SK-N-SH treated with all-trans-retinoic acid at 6 μM for 48 hours (cell line): ENCODE data around the gene ZNF385B.

Source experiments
- ARNTL ChIP-seq: fragments of 450-650 bp; formaldehyde crosslinking; IDR thresholded peaks from 2 replicates; pipeline ENCODE4 v1.5.0; 2020; ENCODE audit warnings: low read depth, mild to moderate bottlenecking, moderate library complexity, borderline replicate concordance
- CREB5 ChIP-seq: fragments of 250-450 bp; sonication (Bioruptor Pico); IDR thresholded peaks from 2 replicates; pipeline ENCODE4 v1.5.1; 2020; ENCODE audit warnings: low read depth, mild to moderate bottlenecking, moderate library complexity
- OSR1 ChIP-seq: fragments of 250-450 bp; sonication (Bioruptor Pico); IDR thresholded peaks from 2 replicates; pipeline ENCODE4 v1.8.0; 2022; ENCODE audit warnings: moderate library complexity, mild to moderate bottlenecking, inconsistent platforms
- ZNF565 ChIP-seq: fragments of 450-650 bp; formaldehyde crosslinking; conservative IDR thresholded peaks from 2 replicates; pipeline ENCODE4 v1.5.0; 2020; ENCODE audit warnings: low read depth, mild to moderate bottlenecking, moderate library complexity
- TF ChIP-seq, protein P1 (sequence below): fragments of 250-450 bp; sonication (Bioruptor Pico); IDR thresholded peaks from 2 replicates; pipeline ENCODE4 v1.8.0; 2020; ENCODE audit warnings: mild to moderate bottlenecking, moderate library complexity, borderline replicate concordance

DNA sequence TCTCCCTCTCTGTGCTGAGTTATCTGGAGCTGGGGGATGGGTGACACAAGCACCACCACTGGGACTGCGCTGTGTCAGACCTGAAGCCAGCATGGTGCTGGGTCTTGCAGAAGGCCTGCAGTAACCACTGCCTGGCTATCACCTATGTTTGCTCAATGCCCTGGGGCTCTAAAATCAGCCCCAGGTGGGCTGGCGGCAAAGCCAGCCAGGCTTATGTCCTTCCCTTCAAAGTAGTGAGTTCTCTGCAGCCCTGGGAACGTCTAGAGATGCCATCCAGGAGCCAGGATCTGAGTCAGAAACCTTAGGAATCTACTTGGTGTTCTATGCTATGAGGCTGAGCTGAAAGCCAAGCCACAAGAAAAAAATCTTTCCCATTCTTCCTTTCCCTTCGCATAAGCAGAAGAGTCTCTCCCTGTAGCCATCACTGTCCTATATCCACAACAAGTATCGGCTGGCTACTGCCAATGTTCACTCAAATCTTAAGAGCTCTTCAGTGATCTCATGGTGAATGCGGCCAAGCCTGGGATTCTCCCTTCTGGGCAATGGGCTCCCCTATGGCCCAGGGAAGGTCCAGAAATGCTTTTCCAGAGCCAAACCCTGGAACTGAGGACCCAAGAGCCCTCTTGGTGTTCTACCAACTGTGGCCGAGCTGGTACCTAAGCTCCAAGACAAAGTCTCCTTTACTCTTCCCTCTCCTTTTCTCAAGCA lies 248.7 kb downstream of the ZNF385B start:
- TF ChIP-seq, protein P1, sequence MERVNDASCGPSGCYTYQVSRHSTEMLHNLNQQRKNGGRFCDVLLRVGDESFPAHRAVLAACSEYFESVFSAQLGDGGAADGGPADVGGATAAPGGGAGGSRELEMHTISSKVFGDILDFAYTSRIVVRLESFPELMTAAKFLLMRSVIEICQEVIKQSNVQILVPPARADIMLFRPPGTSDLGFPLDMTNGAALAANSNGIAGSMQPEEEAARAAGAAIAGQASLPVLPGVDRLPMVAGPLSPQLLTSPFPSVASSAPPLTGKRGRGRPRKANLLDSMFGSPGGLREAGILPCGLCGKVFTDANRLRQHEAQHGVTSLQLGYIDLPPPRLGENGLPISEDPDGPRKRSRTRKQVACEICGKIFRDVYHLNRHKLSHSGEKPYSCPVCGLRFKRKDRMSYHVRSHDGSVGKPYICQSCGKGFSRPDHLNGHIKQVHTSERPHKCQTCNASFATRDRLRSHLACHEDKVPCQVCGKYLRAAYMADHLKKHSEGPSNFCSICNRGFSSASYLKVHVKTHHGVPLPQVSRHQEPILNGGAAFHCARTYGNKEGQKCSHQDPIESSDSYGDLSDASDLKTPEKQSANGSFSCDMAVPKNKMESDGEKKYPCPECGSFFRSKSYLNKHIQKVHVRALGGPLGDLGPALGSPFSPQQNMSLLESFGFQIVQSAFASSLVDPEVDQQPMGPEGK (CRISPR knock-in tag): no peak
- TF ChIP-seq ZNF565 (CRISPR knock-in tag) (no peak), CREB5 (CRISPR knock-in tag) (no peak), ARNTL (CRISPR knock-in tag) (no peak), OSR1 (CRISPR knock-in tag) (no peak)
